ENCODE results near the gene RALBP1. TPM values are rescaled to one million over a fixed set of nuclear protein-coding genes. Genes with fewer than 3 reads are reported as not detected.
"Not testable (repeated sequence)": the region's sequence is repeated elsewhere in the genome, so short reads cannot be mapped to it uniquely, and the experiment has no call there.

RALBP1 gene
- polyA plus RNA-seq, 1 donor from 2014 or later, result 30.0 TPM

DNA sequence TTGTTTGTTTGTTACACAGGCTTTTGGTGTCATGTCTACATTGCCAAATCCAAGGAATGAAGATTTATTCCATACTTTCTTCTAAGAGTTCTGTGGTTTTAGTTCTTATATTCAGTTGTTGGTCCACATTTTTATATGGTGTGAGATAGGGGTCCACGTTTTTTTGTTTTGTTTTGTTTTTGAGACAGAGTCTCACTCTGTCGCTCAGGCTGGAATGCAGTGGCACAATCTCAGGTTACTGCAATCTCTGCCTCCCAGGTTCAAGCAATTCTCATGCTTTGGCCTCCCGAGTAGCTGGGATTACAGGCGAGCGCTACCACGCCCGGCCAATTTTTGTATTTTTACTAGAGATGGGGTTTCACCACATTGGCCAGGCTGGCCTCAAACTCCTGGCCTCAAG lies 8.2 kb downstream of the RALBP1 start:
- Histone ChIP-seq H4K20me1 (ENCODE audit: insufficient read depth) (no peaks in the 10 kb centered on the region), H2AFZ (ENCODE audit: low read depth, low read length) (no peak overlapping the region), H3F3A (ENCODE audit: insufficient read depth, low read length, poor library complexity, severe bottlenecking) (no peaks in the 10 kb centered on the region), H3K9ac (ENCODE audit: low read length) (no peak overlapping the region), H3K27me3 (ENCODE audit: insufficient read depth, low read depth, low read length) (no peaks in the 10 kb centered on the region), H3K36me3 (ENCODE audit: insufficient read depth, low read length) (no peaks in the 10 kb centered on the region), H3K79me2 (replicated peaks; ENCODE audit: insufficient read depth, low read length) (peaks cover 29% of the 10 kb centered on the region), H3K9me2 (ENCODE audit: insufficient read depth, low read length) (no peaks in the 10 kb centered on the region), H3K27ac (ENCODE audit: low read length) (no peak overlapping the region), H3K9me3 (ENCODE audit: low read length) (no peaks in the 10 kb centered on the region), H3K4me3 (ENCODE audit: low read length) (no peak overlapping the region), H3K4me2 (ENCODE audit: low read length) (no peak overlapping the region)
- TF ChIP-seq EP300 (conservative IDR thresholded peaks at IDR 0.05; ENCODE audit: poor library complexity, severe bottlenecking), result no peak
- no peak for TF ChIP-seq EZH2 (IDR thresholded peaks at IDR 0.05; ENCODE audit: borderline replicate concordance, insufficient read depth, low read length, poor library complexity, severe bottlenecking)
- TF ChIP-seq, protein P1, sequence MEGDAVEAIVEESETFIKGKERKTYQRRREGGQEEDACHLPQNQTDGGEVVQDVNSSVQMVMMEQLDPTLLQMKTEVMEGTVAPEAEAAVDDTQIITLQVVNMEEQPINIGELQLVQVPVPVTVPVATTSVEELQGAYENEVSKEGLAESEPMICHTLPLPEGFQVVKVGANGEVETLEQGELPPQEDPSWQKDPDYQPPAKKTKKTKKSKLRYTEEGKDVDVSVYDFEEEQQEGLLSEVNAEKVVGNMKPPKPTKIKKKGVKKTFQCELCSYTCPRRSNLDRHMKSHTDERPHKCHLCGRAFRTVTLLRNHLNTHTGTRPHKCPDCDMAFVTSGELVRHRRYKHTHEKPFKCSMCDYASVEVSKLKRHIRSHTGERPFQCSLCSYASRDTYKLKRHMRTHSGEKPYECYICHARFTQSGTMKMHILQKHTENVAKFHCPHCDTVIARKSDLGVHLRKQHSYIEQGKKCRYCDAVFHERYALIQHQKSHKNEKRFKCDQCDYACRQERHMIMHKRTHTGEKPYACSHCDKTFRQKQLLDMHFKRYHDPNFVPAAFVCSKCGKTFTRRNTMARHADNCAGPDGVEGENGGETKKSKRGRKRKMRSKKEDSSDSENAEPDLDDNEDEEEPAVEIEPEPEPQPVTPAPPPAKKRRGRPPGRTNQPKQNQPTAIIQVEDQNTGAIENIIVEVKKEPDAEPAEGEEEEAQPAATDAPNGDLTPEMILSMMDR (IDR thresholded peaks at IDR 0.05; ENCODE audit: poor library complexity, severe bottlenecking), result no peak
- TF ChIP-seq MXI1 (conservative IDR thresholded peaks at IDR 0.05; ENCODE audit: poor library complexity, severe bottlenecking), result no peak
- no peak for TF ChIP-seq TAF1 (IDR thresholded peaks at IDR 0.05; ENCODE audit: low read depth)
- no peak for TF ChIP-seq SMC3 (conservative IDR thresholded peaks at IDR 0.05; ENCODE audit: poor library complexity)
- no peak for TF ChIP-seq RAD21 (conservative IDR thresholded peaks at IDR 0.05)
- no peak for TF ChIP-seq POLR2AphosphoS5 (IDR thresholded peaks at IDR 0.05)
- TF ChIP-seq, protein P2, sequence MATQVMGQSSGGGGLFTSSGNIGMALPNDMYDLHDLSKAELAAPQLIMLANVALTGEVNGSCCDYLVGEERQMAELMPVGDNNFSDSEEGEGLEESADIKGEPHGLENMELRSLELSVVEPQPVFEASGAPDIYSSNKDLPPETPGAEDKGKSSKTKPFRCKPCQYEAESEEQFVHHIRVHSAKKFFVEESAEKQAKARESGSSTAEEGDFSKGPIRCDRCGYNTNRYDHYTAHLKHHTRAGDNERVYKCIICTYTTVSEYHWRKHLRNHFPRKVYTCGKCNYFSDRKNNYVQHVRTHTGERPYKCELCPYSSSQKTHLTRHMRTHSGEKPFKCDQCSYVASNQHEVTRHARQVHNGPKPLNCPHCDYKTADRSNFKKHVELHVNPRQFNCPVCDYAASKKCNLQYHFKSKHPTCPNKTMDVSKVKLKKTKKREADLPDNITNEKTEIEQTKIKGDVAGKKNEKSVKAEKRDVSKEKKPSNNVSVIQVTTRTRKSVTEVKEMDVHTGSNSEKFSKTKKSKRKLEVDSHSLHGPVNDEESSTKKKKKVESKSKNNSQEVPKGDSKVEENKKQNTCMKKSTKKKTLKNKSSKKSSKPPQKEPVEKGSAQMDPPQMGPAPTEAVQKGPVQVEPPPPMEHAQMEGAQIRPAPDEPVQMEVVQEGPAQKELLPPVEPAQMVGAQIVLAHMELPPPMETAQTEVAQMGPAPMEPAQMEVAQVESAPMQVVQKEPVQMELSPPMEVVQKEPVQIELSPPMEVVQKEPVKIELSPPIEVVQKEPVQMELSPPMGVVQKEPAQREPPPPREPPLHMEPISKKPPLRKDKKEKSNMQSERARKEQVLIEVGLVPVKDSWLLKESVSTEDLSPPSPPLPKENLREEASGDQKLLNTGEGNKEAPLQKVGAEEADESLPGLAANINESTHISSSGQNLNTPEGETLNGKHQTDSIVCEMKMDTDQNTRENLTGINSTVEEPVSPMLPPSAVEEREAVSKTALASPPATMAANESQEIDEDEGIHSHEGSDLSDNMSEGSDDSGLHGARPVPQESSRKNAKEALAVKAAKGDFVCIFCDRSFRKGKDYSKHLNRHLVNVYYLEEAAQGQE (IDR thresholded peaks at IDR 0.05; ENCODE audit: borderline replicate concordance), result no peak

DNA sequence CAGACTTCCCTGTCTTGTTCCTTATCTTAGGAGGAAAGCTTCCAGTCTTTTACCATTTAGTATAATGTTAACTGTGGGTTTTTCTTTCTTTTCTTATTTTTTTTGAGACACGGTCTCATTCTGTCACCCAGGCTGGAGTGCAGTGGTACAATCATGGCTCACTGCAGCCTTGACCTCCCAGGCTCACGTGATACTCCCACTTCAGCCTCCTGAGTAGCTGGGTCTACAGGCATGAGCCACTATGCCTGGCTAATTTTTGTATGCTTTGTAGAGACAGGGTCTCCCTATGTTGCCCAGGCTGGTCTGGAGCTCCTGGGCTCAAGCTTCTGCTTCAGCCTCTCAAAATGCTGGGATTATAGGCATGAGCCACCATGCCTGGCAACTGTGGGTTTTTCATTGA lies 9.5 kb downstream of the RALBP1 start:
- H2AFZ ChIP-seq (ENCODE audit: low read depth, low read length), result not testable (repeated sequence)

DNA sequence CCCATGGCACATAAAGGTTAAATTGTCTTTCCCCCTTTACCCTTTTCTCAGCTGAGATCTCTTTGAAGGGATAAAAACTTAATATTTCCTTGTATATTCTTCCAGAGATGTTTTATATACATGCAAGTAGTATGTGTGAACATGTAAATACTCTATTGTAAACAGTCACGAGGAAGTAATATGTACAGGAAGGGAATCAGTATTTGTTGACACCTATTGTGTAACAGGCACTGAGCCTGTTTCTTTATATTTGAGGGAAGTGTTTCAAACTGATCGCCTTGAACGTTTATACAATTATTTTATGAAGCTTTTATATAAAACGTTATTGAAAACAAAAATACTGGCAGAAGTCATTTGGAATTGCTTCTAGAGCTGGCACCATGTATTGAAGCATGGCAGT lies 13.2 kb downstream of the RALBP1 start:
- Histone ChIP-seq H3K27ac (ENCODE audit: low read length) (no peak overlapping the region), H3K4me3 (ENCODE audit: low read length) (no peak overlapping the region), H3K27me3 (ENCODE audit: insufficient read depth, low read depth, low read length) (no peaks in the 10 kb centered on the region), H3K9me2 (ENCODE audit: insufficient read depth, low read length) (no peaks in the 10 kb centered on the region), H3K36me3 (ENCODE audit: insufficient read depth, low read length) (no peaks in the 10 kb centered on the region), H3K9ac (ENCODE audit: low read length) (no peak overlapping the region), H3F3A (ENCODE audit: insufficient read depth, low read length, poor library complexity, severe bottlenecking) (no peaks in the 10 kb centered on the region), H4K20me1 (ENCODE audit: insufficient read depth) (no peaks in the 10 kb centered on the region), H3K4me2 (ENCODE audit: low read length) (no peak overlapping the region), H2AFZ (ENCODE audit: low read depth, low read length) (no peak overlapping the region), H3K79me2 (replicated peaks; ENCODE audit: insufficient read depth, low read length) (peaks cover 24% of the 10 kb centered on the region), H3K9me3 (ENCODE audit: low read length) (peaks cover 8% of the 10 kb centered on the region)
- no peak for TF ChIP-seq EZH2 (IDR thresholded peaks at IDR 0.05; ENCODE audit: borderline replicate concordance, insufficient read depth, low read length, poor library complexity, severe bottlenecking)
- TF ChIP-seq RAD21 (conservative IDR thresholded peaks at IDR 0.05), result no peak
- TF ChIP-seq TAF1 (IDR thresholded peaks at IDR 0.05; ENCODE audit: low read depth), result no peak
- TF ChIP-seq, protein P1 (IDR thresholded peaks at IDR 0.05; ENCODE audit: poor library complexity, severe bottlenecking), result no peak
- no peak for TF ChIP-seq EP300 (conservative IDR thresholded peaks at IDR 0.05; ENCODE audit: poor library complexity, severe bottlenecking)
- TF ChIP-seq SMC3 (conservative IDR thresholded peaks at IDR 0.05; ENCODE audit: poor library complexity), result no peak
- TF ChIP-seq, protein P2 (IDR thresholded peaks at IDR 0.05; ENCODE audit: borderline replicate concordance), result no peak
- no peak for TF ChIP-seq POLR2AphosphoS5 (IDR thresholded peaks at IDR 0.05)
- TF ChIP-seq MXI1 (conservative IDR thresholded peaks at IDR 0.05; ENCODE audit: poor library complexity, severe bottlenecking), result no peak

More for the DNA sequence above, 9.5 kb downstream of the RALBP1 start:
- H3K4me2 ChIP-seq (ENCODE audit: low read length); H3K9me2 ChIP-seq (ENCODE audit: insufficient read depth, low read length); H3F3A ChIP-seq (ENCODE audit: insufficient read depth, low read length, poor library complexity, severe bottlenecking); H4K20me1 ChIP-seq (ENCODE audit: insufficient read depth); H3K27ac ChIP-seq (ENCODE audit: low read length); H3K36me3 ChIP-seq (ENCODE audit: insufficient read depth, low read length); H3K27me3 ChIP-seq (ENCODE audit: insufficient read depth, low read depth, low read length); H3K4me3 ChIP-seq (ENCODE audit: low read length); H3K9ac ChIP-seq (ENCODE audit: low read length); H3K9me3 ChIP-seq (ENCODE audit: low read length): not testable (repeated sequence)
- peaks cover 33% of the 10 kb centered on the region for H3K79me2 ChIP-seq (replicated peaks; ENCODE audit: insufficient read depth, low read length)
